NCI-H524 (cell line): ENCODE results near the gene SLC9A9.

Experiments
- DNase-seq, 2 experiments: peaks; one replicate each; lab custom pipeline; 2025; lab: John Stamatoyannopoulos, UW

Gene SLC9A9

DNA sequence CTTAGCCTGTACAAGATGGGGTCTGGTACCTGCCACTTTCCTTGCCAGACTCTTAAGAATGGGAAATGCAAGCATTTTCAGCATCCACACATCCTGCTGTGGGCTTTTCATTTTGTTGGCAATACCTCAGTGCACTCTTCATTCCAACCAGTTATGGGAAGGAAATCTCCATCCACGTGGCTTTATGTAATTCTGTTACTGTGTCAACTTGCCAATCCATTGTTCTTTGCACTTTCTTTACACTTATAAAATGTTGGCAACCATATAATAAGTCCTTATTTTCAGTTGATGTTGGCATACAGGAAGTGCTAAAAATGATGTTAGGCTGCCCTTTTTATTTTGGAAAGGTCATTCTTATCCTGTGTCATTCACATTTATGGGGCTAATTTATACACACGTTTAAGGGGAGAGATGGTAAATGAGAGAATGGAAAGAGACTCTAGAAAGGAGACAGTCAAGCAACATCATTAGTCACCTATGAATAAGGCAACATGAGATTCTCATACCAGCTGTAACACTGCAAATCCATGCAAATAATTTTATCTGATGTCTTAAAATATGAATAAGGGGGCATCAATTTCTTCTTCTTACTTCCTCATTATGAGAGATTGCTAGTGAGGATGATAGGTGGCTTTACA lies 490.0 kb downstream of the SLC9A9 start:
- DNase-seq = no peak

DNA sequence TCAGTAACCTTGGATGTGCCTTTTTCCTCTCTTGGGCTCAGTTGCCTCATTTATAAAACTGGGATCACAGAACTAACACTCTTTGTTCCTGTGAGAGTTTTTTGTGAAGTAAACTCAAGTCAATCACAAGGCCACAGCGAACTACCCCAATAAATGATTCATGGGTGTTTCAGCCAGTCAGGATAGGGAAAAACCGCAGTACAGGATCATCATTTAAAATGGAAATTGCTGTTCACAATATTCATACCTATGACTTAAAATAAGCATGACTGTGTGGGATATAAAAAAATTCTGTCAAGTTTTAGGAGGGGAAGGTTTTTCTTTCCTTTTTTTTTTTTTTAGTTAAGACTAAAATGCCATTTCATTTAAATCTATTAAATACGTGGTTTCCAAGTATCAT lies 490.6 kb downstream of the SLC9A9 start:
- no peak for DNase-seq

DNA sequence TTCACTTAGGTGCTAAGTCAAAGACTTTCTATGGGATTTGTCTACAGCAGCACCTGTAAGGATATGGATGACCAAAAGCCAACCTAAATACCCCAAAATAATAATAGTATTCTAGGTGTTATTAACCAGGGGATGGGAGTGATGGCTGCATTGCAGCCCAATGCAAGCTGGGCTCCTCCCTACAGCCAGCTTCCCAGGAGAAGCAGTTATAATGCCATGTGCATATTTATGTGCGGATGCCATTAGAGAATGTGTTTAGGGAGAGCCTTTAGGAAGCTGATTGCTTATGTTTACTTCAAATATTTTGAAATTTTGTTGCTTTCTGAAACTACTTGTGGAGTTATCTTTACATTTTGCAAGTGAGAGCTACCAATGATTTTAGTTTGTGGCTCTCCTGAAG lies 491.4 kb downstream of the SLC9A9 start:
- no peak for DNase-seq

DNA sequence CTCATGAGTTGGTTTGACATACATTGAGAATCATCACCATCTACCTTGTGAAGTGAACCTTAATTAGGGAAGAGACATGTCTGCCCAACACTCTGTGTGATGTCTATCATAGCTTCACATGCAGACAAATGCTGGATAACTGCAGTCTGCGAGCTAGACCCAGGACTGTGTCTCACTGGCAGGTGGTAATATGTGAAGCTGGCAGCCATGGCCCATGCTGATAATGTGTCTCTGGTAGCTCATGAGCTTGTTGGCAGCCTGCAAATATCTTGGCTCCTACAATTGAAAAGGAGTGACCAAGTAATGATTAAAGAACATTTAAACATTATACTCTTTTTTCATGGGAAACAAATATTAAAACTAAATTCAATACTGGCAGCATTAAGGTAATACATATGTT lies 493.9 kb downstream of the SLC9A9 start:
- no peak for DNase-seq

DNA sequence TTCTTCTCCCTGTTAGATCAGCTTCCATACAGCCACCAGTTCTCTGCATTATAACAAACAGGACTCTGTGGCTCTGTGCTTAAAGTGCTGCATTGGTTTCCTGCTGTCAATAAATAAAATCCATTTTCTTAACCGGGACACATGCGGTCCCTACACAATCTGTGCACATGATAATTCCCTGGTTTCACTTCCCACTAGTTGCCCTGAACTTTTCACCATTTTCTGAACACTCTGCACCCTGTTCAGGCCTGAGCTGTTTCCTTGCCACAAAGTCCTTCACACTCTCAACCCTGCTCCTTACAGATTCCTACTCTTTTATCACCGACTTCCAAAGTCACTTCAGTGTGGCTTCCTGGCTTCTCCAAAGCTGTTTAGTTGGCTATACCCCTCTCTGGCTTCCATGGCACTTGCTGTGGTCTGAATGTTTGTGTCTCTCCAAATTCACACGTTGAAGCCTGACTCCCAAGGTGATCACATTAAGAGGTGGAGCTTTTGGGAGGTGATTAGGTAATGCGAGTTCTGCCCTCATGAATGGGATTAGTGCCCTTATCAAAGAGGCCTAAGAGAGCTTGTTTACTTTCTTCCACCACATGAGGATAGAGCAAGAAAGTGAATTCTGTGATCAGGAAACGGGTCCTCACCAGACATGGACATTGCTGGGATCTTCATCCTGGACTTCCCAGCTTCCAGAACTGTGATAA lies 495.3 kb downstream of the SLC9A9 start:
- DNase-seq = no peak

DNA sequence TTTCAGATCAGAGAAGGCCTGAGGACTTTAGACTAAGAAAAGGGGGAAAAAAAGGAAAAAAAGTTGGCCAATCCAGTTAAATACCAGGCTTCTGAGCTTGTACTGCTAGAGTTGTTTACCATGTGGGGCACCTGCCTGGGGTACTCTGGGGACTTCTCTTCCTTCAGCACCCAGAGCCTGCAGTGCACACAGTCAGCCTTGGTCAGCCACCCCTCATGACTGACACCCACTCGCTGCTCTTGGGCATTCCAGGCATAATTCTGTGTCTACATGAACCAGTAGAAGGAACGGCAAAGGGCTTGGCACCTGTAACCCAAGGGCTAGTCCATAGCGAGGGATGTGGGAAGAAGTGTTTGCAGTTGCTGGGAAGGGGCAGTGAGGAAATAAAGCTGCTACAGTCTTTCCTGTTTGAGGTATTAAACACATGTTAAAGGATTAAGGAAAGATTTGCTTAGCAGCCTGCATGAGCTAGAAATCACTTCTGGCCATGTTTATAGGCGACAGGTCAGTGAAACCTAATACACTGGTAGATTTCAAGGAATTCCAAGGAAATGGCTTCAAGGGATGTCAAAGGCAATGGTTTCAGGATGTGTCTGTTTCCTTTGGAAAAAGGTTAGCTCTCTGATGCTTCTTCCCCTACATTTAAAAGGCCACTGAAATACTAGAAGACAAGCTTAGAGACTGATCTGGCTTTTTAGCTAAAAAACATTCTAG lies 496.2 kb downstream of the SLC9A9 start:
- peak in 1 of 2 experiments; percentile 61 for DNase-seq

DNA sequence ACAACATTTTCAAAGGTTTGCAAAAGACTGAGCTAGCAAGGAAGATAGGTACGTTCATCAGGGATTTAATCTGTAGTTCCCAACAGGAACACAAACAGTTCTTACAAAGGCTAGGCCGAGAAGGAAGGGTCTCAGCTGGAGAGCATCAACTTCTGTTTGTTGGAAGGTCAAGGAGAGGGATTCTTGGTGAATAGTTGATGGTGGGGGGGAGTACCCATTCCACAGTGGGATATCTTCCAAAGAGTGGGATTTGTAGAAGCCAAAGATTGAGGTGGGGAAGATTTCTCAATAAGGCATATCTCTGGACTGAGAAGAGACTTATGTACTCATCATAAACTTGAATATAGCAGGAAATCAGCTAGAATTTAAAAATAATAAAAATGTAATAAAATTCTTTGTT lies 496.9 kb downstream of the SLC9A9 start:
- no peak for DNase-seq

DNA sequence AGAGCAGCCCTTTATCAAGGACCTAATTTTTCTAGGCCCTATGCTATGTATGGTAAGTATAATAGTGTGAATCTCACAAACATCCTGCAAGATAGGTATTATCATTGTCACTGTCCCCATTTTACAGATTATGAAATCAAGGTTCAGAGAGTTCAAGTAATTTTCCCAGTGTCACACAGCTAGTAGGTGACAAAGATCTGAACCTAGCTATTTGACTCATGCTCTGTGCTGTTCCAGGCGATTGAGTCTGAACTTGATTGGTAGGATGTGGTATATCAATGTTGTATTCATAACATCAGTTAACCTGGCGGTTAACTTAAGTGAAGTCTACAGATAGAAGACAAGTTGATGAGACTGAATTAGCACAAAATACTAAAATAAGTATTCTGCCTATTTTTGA lies 498.8 kb downstream of the SLC9A9 start:
- DNase-seq = no peak

DNA sequence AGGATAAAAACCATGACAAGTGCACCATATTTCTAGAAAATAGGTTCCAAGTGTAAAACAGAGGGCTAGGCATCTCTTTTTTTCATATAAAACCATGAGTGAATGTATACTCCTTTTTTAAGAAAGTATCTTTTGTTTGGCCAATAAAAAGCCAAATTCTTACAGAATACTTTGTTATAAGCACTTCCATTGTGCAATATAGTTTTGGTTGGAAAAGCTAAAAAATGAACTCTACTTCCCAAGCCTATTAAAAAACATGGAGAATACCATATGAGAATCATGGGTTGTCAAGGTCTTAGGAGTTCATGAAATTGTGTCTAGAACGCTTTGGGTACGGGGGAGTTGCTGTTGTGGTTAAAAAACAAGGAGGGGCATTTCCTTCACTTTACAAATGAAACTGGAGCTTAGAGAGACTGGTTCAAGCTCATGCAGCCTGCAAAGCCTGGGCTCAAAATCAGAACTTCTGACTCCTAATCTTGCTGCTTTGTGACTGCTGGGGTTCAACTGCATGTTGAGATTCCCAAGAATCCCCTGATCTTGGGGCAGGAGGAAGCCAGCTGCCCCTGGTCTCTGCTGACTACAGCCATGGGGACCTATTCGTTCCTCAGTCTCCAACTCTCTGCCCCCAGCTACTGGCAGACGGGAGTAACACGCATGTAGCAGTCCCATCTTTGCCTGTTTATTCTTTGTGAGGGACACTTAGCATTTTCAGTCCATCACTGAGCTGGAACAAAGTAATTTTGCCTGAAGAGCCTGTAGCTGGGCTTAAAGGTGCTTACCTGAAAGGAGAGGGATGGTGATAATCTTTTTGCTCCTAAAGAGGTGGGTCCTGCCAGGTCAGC lies 499.6 kb downstream of the SLC9A9 start:
- peak; percentile 13 to 44 for DNase-seq

DNA sequence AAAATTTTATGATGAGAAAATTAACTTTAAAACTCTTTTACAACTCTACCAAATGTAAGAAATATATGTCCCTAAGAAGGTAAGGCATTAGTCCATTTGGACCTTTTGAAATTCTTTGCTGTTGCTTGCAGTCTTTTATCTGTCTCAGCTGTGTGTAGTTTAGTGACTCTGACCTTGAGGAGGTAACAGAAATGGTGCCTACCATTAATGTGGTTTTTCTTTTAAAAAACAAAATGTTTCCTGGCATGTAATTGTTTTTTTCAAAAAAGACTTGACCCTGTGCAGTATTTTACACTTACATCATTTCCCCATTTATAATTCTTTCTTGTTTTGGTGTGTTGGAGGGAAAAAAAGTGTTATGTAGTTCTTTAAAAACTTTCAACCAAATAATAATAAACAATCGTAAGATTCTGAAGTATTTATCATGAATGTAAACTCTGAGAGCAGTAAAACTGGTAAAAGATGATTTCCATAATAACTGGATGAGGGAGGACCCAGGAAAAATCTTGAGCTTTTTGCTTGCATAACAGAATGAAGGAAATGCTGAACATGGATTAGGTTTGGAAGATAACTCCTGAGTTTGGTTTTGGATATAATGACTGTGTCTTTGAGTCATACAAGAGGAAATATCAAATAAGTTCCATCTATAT lies 503.6 kb downstream of the SLC9A9 start:
- DNase-seq = no peak

DNA sequence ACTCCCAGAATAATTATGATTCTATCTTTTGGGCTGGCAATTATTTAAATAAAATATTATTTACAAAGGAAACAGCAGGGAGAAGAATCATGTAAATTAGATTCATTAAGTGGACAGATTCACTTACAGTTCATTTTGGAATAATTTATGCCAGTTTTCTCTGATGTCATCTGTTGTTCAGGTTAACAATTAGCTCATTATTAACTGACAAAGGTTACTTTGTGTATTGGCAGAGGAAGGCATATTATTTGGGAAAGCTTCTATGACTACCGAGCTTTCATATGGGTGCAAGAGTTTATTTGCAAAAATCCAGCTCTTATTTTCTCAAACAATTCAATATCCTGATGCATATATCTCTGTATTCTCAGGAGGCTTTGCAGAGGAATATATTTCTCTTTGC lies 504.3 kb downstream of the SLC9A9 start:
- DNase-seq = no peak

DNA sequence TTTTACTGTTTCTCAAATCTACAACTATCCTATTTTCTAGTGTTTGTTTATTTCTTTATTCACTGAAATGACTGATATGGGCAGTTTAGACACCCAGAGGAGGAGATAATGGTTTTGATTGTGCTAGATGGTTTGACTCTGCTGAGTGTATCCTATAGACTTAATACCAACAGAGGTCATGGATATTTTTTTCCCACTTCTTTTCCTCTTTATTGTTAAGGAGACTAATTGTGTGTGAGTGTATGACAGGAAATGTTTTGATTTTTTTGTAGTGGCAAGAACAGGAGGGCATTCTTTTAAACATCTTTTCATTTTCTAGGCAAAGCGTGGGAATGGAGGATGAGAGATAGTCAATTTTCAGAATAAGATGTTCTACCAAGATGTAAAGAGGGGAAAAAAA lies 505.2 kb downstream of the SLC9A9 start:
- no peak for DNase-seq

DNA sequence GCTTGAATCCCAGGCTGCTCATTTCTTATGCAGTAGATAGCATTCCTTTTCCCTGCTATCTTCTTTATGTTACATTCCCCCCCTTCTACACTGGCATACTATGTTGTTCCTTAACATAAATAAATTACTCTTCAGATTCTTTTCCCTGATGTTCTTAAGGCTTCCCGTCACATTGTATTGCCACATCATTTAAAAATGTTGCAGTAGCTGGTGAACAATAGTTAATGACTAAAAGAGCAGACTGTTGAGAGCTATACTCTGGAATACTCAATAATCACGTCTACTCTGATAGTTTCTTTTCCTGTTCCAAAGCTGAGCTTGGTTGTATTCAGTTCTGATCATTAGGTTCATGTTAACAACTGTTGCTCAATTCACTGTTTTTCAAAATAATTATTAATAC lies 508.8 kb downstream of the SLC9A9 start:
- DNase-seq = no peak

DNA sequence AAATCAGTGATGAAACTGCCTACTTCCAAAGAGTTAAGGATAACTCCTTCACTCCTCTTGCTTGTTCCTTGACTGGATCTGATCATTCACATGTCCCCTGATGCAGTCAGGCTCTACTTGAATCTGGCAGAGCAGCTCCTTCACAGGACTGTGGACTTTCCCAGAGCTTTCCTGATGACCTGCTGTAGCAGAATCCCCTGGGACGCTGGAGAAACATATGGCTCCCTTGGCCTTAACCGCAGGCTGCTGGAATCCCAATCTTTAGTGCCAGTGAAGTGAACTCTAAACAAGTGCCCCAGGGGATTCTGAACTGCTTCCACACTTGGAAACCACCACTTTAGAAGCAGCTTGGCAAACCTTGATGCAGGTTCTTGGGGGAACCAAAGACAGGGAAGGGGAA lies 510.9 kb downstream of the SLC9A9 start:
- DNase-seq = peak; percentile 96 to 99

DNA sequence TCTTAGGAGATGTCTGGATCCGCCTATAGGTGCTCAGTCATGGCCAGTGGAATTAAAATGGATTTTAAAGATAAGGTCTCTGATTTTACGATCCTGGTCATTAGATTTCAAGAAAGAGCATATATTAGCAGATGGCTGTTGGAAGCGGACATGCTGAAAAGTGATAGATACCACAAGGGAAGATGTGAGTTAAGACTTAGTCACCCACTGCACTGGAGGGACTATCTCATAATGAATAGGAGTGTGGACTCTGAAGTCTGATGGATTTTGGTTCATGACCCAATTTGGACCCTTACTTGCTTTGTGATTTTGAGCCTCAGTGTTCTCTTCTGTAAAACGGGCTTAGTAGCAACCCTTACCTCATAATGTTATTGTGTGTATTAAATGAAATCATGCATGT lies 514.0 kb downstream of the SLC9A9 start:
- no peak for DNase-seq

DNA sequence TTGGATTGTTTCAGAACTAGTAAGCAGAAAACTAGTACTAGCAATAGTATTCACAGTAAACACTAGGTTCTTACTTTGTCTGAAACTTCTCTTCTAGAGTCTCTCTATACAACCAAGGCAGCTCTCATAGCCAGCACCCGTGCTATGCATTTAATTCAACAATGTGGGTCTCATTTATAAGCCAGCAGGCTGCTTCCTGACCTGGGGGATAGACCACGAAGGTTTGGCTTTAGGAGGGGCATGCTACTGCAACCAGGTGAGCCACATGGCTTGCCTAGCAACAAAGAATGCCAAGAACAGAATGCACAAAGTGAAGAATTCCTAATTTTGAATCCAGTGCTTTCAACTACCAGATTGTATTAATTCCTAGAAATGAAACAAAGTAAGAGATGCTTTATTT lies 514.9 kb downstream of the SLC9A9 start:
- no peak for DNase-seq

DNA sequence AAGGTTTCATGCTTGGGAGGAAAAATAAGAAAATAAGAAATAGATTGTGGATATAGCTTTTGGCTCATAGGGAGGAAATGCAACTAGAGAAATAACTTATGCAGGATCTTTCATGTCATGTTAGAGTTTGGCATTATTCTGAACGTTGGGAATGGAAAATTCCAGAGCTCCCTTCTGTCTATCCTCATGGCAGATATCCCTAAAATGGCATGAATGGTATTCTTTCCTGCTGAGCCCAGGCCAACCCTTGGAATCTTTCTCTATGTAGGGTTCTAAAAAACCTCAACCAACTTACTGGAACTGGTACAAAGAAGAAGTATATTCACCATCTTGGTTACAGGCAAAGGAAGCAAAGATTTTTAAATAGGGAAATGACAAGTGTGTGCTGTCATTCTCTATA lies 516.2 kb downstream of the SLC9A9 start:
- no peak for DNase-seq

DNA sequence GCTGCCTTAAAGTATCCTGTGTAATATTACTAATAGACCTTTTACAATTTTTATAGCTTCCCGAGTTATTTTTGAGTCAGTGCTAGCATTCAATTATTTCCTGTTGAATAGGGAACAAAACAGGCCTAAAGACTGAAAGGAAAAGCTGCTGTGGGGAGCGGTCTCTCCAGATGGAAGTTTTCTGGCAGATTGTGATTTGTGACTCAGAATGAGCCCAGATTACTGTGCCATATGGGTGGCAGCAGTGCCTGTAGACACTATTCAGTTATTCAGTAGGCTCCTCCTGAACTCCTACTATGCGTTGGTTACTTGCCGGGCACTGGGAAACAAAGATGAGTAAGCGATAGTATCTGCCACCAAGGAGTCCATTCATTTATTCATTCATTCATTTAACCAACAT lies 516.9 kb downstream of the SLC9A9 start:
- peak; percentile 91 to 96 for DNase-seq

DNA sequence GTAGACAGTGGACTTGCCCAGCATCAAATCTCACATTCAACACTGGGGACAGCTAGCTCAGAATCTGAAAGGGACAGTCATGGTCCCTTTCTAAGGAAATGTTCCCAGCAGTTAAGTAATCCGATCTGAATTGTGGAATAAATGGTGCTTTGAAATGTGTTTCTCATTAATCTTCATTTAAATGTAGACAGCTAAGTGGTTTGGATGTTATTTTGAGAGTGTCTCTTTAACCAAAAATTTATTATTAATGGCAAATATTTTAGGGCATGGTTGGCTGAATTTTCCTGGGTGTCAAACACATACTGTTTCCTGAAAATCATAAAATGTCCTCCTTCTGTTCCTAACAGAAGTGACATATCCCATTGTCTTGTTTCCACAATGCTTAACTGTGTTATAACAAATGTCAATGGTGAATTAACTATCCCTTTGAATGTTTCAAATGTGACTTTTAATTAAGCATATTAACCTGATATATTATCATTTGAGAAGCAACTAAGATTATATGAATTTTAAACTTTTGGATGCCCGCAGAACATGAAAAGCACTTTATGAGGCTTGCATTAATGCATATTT lies 517.9 kb downstream of the SLC9A9 start:
- DNase-seq = peak; percentile 60

DNA sequence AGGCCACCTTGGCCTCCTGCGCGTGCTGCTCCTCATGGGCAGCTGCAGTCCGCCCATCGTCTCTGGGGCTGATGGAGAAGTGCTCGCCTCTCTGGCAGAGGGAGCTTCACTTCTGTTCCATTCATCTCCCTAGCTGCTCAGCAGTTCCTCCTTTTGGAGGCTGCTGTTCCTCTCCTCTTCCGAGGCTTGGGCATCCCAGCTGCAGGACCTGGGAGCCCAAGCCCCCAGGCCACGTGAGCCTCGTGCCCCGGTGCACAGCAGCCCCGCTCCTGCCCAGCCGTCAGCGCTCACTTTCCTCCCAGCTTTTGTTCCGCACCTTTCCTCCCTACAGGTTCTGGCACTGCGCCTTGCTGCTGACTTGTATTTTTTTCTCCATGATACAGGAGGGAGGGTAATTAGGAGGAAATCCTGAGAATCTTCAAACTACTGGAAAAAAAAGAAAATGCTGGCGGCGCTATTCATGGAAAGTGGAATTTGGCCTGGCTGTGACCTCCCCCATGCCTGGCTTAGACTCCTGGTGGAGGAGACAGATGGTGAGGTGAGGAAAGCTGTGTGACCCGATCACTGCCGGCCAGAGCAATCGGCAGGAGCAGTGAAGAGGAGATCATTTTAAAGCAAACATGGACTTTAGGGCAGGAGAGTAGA lies 518.6 kb downstream of the SLC9A9 start:
- DNase-seq = peak; percentile 68 to 73

DNA sequence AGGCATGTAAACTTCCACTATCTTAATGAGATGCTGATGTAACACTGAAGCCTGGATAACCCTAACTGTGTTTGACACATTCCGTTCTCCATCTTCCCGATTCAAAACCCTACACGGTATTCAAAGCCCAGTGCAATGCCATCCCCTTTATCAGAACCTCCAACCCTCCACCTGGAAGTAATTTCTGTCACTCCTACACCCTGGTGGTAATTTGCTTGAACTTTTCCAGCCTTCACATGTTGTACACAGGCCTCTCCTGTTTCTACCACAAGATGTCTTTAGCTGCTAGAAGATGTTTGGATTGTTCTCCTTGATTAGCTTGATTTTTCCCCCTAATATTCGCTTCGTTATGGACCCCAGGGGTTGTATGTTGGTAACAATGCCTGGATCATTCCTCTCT lies 519.8 kb downstream of the SLC9A9 start:
- DNase-seq = no peak
